ENCODE results near the gene HOXB3. TPM values are rescaled to one million over a fixed set of nuclear protein-coding genes. Genes with fewer than 3 reads are reported as not detected.

Gene HOXB3
- 0.63 to 1.2 TPM (median 1.1 TPM) in 3 replicates for polyA plus RNA-seq
- polyA plus RNA-seq (2011; ENCODE audit: low read depth), result 0.56 TPM
- polyA plus RNA-seq (2011; cell fraction: cytosol; rRNA removed), result 0.47 and 0.49 TPM in 2 replicates
- 3.6 and 4.7 TPM in 2 replicates for polyA plus RNA-seq (2011; cell fraction: nucleus; rRNA removed)
- 0.18 and 1.8 TPM in 2 replicates for polyA plus RNA-seq (2012; ENCODE audit: low replicate concordance)
- polyA minus RNA-seq, result 0.30 to 0.72 TPM (median 0.54 TPM) in 3 replicates
- not detected for polyA minus RNA-seq (2011; cell fraction: cytosol; rRNA and poly(A)+ RNA removed)
- polyA minus RNA-seq (2011; cell fraction: nucleus; rRNA and poly(A)+ RNA removed), result 1.2 and 1.3 TPM in 2 replicates

DNA sequence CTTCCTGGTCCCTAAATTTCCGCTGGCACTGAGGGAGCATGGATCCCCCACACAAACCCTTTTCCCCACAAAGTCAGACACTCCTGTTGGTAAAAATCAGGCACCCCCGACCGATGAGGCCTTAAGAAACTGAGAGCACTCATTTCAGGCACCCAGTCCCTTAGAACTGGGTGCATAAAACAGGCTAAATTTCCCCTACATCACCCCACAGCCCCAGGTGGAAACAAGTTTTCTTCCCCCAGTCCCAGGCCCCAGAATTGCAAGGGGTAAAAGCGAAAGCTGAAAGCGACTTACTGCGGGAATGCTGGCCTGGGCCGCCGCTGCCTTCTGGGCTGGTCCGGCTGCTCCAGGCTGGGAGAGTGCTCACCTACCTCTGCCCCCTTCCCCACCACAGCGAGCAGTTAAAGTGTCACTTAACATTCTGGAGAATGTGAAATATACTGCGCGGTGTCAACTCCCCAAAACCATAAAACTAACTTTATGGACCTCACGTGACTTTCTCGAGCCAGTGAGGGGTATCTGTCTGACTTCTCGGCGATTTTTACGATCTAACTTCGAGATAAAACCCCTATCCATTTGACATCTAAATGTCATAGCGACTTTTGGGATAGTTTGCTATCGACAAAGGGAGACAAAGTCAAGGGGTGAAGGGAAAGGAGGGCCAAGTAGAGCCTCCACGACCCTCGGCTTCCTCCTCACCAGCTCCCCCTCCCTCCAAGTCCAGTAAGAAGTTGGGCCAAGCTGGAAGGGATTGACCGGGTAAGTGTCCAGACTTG is at the start of gene HOXB3:
TSS of gene HOXB3 (minus strand) at position 411 of the 776 bp plus-strand sequence. CDS start 37,767 bp downstream, outside the sequence.
- Histone ChIP-seq H3K4me3 (ENCODE audit: control insufficient read depth in 2 of 3, extremely low read depth in 1 of 3, insufficient read depth in 2 of 3, low read depth in 1 of 3, low read length in 3 of 3) (no peak within 1 kb of the TSS), H3K4me1 (ENCODE audit: control insufficient read depth, extremely low read depth, insufficient read depth, low read length) (peaks cover 15% of the 10 kb centered on the region), H3K9me3 (ENCODE audit: control insufficient read depth, low read depth, low read length) (no peaks in the 10 kb centered on the region), H3K36me3 (ENCODE audit: control insufficient read depth in 2 of 2, extremely low read depth in 1 of 2, insufficient read depth in 2 of 2, low read length in 2 of 2) (peaks cover 0 to 2% of the 10 kb centered on the region in 2 experiments), H3K9ac (ENCODE audit: control insufficient read depth, extremely low read depth, insufficient read depth, low read length) (no peak within 1 kb of the TSS), H4K20me1 (ENCODE audit: control insufficient read depth, extremely low read depth, insufficient read depth, low read length) (no peaks in the 10 kb centered on the region), H3K9me1 (ENCODE audit: control insufficient read depth, extremely low read depth, insufficient read depth, low read length) (no peaks in the 10 kb centered on the region), H2AFZ (ENCODE audit: control insufficient read depth, low read length) (no peak within 1 kb of the TSS), H3K4me2 (ENCODE audit: control insufficient read depth, extremely low read depth, insufficient read depth, low read depth, low read length) (no peak within 1 kb of the TSS), H3K27me3 (ENCODE audit: control insufficient read depth, extremely low read depth, insufficient read depth, low read length) (peaks cover 71% of the 10 kb centered on the region), H3K27ac (ENCODE audit: control insufficient read depth, insufficient read depth, low read length) (no peak within 1 kb of the TSS), H3K79me2 (ENCODE audit: control insufficient read depth, insufficient read depth, low read length) (no peaks in the 10 kb centered on the region)
- DNase-seq (ENCODE audit: low read depth, low spot score) (no peak), FAIRE-seq (no peak)
- dilution Hi-C loops (cut with MboI; ENCODE audit: extremely low pct_ligation_motif_present, low sequenced_read_pairs), result no loop called here
- TF ChIP-seq, protein P1, sequence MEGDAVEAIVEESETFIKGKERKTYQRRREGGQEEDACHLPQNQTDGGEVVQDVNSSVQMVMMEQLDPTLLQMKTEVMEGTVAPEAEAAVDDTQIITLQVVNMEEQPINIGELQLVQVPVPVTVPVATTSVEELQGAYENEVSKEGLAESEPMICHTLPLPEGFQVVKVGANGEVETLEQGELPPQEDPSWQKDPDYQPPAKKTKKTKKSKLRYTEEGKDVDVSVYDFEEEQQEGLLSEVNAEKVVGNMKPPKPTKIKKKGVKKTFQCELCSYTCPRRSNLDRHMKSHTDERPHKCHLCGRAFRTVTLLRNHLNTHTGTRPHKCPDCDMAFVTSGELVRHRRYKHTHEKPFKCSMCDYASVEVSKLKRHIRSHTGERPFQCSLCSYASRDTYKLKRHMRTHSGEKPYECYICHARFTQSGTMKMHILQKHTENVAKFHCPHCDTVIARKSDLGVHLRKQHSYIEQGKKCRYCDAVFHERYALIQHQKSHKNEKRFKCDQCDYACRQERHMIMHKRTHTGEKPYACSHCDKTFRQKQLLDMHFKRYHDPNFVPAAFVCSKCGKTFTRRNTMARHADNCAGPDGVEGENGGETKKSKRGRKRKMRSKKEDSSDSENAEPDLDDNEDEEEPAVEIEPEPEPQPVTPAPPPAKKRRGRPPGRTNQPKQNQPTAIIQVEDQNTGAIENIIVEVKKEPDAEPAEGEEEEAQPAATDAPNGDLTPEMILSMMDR (optimal IDR thresholded peaks at IDR 0.05 in 1 of 3, IDR thresholded peaks at IDR 0.05 in 1 of 3, conservative IDR thresholded peaks at IDR 0.05 in 1 of 3; ENCODE audit: extremely low read depth in 1 of 3, insufficient read depth in 2 of 3, low read length in 3 of 3), result no peak
- no peak for TF ChIP-seq EZH2 (IDR thresholded peaks at IDR 0.05; ENCODE audit: low read length)

GRCh38 chr17:48639136-48639535 is 49.1 kb upstream of the HOXB3 start:
- no peak for FAIRE-seq
- H3K4me1 ChIP-seq (ENCODE audit: control insufficient read depth, extremely low read depth, insufficient read depth, low read length), result no peaks in the 10 kb centered on the region

More at GRCh38 chr17:48639136-48639535, 49.1 kb upstream of the HOXB3 start:
- Histone ChIP-seq H3K27ac (ENCODE audit: control insufficient read depth, insufficient read depth, low read length) (no peak overlapping the region), H4K20me1 (ENCODE audit: control insufficient read depth, extremely low read depth, insufficient read depth, low read length) (peaks cover 8% of the 10 kb centered on the region), H3K36me3 (ENCODE audit: control insufficient read depth in 2 of 2, extremely low read depth in 1 of 2, insufficient read depth in 2 of 2, low read length in 2 of 2) (no peaks in the 10 kb centered on the region), H3K27me3 (ENCODE audit: control insufficient read depth, extremely low read depth, insufficient read depth, low read length) (peaks cover 100% of the 10 kb centered on the region), H3K4me3 (ENCODE audit: control insufficient read depth in 2 of 3, extremely low read depth in 1 of 3, insufficient read depth in 2 of 3, low read depth in 1 of 3, low read length in 3 of 3) (no peak overlapping the region), H3K9ac (ENCODE audit: control insufficient read depth, extremely low read depth, insufficient read depth, low read length) (no peak overlapping the region), H2AFZ (ENCODE audit: control insufficient read depth, low read length) (no peak overlapping the region), H3K9me1 (ENCODE audit: control insufficient read depth, extremely low read depth, insufficient read depth, low read length) (no peaks in the 10 kb centered on the region), H3K79me2 (ENCODE audit: control insufficient read depth, insufficient read depth, low read length) (no peaks in the 10 kb centered on the region), H3K9me3 (ENCODE audit: control insufficient read depth, low read depth, low read length) (no peaks in the 10 kb centered on the region), H3K4me2 (ENCODE audit: control insufficient read depth, extremely low read depth, insufficient read depth, low read depth, low read length) (no peak overlapping the region)
- TF ChIP-seq, protein P1 (optimal IDR thresholded peaks at IDR 0.05 in 1 of 3, IDR thresholded peaks at IDR 0.05 in 1 of 3, conservative IDR thresholded peaks at IDR 0.05 in 1 of 3; ENCODE audit: extremely low read depth in 1 of 3, insufficient read depth in 2 of 3, low read length in 3 of 3), result no peak
- no peak for TF ChIP-seq EZH2 (IDR thresholded peaks at IDR 0.05; ENCODE audit: low read length)
- no peak for DNase-seq (ENCODE audit: low read depth, low spot score)
- dilution Hi-C loops (cut with MboI; ENCODE audit: extremely low pct_ligation_motif_present, low sequenced_read_pairs), result no loop called here
